B cell (primary cell): ENCODE data around the gene RBBP8NL. TPM values are rescaled to one million over a fixed set of nuclear protein-coding genes. Genes with fewer than 3 reads are reported as not detected.

Experiments used
- ATAC-seq: fragments of 200-7000 bp; cut with Tn5 transposase; one replicate; pipeline ENCODE4 v1.10.0; 2021; ENCODE audit warnings: low read depth, mild to moderate bottlenecking, moderate number of reproducible peaks, moderate library complexity
- CTCF ChIA-PET: fragments of 350-600 bp; sonication (Branson Sonifier 250); formaldehyde crosslinking; loops from one replicate; lab custom pipeline; 2021; ENCODE audit warnings: antibody characterized with exemption, inconsistent platforms; lab: Charles Lee
- POLR2A ChIA-PET: fragments of 350-600 bp; sonication (Branson Sonifier 250); formaldehyde crosslinking; loops from one replicate; lab custom pipeline; 2021; ENCODE audit warnings: antibody characterized with exemption; lab: Charles Lee
- DNase-seq: peaks from one replicate; pipeline ENCODE4 v3.0.0; 2013
- H2AFZ ChIP-seq: 2 replicates; pipeline ENCODE4 v1.6.1; 2012; ENCODE audit warnings: mild to moderate bottlenecking, low read depth, low read length; ENCODE audit not compliant: insufficient read depth, poor library complexity, severe bottlenecking
- H3K27ac ChIP-seq, 2 donors: 1 replicate in 1 of 2; 2 replicates in 1 of 2; pipeline ENCODE4 v1.5.1; 2012 to 2013; ENCODE audit warnings: low read length in 2 of 2, mild to moderate bottlenecking in 2 of 2, moderate library complexity in 1 of 2
- H3K27me3 ChIP-seq, 4 experiments: fragments of 200-600 bp in 1 of 4; sonication (generic) in 1 of 4; replicated peaks in 1 of 4; 1 replicate in 2 of 4; 2 replicates in 2 of 4; pipeline versions ENCODE4 v1.6.1 to v1.7.0; 2013 to 2016; ENCODE audit warnings: low read length in 3 of 4, mild to moderate bottlenecking in 2 of 4, mixed read lengths in 1 of 4, moderate library complexity in 1 of 4; ENCODE audit not compliant: insufficient read depth in 4 of 4, control insufficient read depth in 3 of 4; ENCODE audit errors: control extremely low read depth in 1 of 4
- H3K36me3 ChIP-seq, 2 experiments: replicated peaks in 1 of 2; 1 replicate in 1 of 2; 2 replicates in 1 of 2; pipeline versions ENCODE4 v1.6.1 to v1.7.1; 2013; ENCODE audit warnings: low read length in 1 of 2; ENCODE audit not compliant: insufficient read depth in 2 of 2, control insufficient read depth in 1 of 2; ENCODE audit errors: control extremely low read depth in 1 of 2, extremely low read depth in 1 of 2
- H3K4me1 ChIP-seq, 2 donors: fragments of 200-600 bp in 1 of 2; sonication (generic) in 1 of 2; 1 replicate in 1 of 2; 2 replicates in 1 of 2; pipeline versions ENCODE4 v1.5.1 to v1.6.1; 2013 to 2017; ENCODE audit warnings: low read length in 2 of 2; ENCODE audit not compliant: control insufficient read depth in 2 of 2, insufficient read depth in 2 of 2
- H3K4me2 ChIP-seq: replicated peaks from 2 replicates; pipeline ENCODE3; 2012; ENCODE audit warnings: mild to moderate bottlenecking, low read depth, low read length; ENCODE audit not compliant: poor library complexity, severe bottlenecking
- H3K4me3 ChIP-seq, 5 experiments: fragments of 200-600 bp in 1 of 5; sonication (generic) in 1 of 5; 1 replicate in 3 of 5; 2 replicates in 2 of 5; pipeline versions ENCODE4 v1.5.1 to v1.7.0; 2011 to 2016; ENCODE audit warnings: low read length in 4 of 5, mild to moderate bottlenecking in 4 of 5, low read depth in 2 of 5, control low read depth in 1 of 5, moderate library complexity in 1 of 5; ENCODE audit not compliant: insufficient read depth in 1 of 5; ENCODE audit errors: control extremely low read depth in 1 of 5, extremely low read depth in 1 of 5
- H3K79me2 ChIP-seq: fragments of 200-600 bp; sonication (generic); one replicate; pipeline ENCODE4 v1.6.0; 2016; ENCODE audit warnings: low read length; ENCODE audit not compliant: control insufficient read depth, insufficient read depth
- H3K9ac ChIP-seq: fragments of 200-600 bp; sonication (generic); 2 replicates; pipeline ENCODE4 v1.6.1; 2017; ENCODE audit warnings: mild to moderate bottlenecking, low read length, moderate library complexity
- H3K9me3 ChIP-seq, 3 donors: one replicate each; pipeline versions ENCODE4 v1.6.1 to v1.7.1; 2013; ENCODE audit warnings: low read length in 2 of 3; ENCODE audit not compliant: control insufficient read depth in 2 of 3, insufficient read depth in 1 of 3; ENCODE audit errors: control extremely low read depth in 1 of 3
- H4K20me1 ChIP-seq: 2 replicates; pipeline ENCODE4 v1.6.0; 2012; ENCODE audit warnings: mild to moderate bottlenecking, low read length; ENCODE audit not compliant: insufficient read depth, control insufficient read depth, poor library complexity, severe bottlenecking
- H3K27ac Mint-ChIP-seq: one replicate; pipeline ENCODE4 v1.8.0; 2021; ENCODE audit warnings: mixed read lengths
- H3K27me3 Mint-ChIP-seq: one replicate; pipeline ENCODE4 v1.8.0; 2021; ENCODE audit warnings: mixed read lengths
- H3K4me1 Mint-ChIP-seq: one replicate; pipeline ENCODE4 v1.8.0; 2021; ENCODE audit warnings: mixed read lengths
- H3K4me3 Mint-ChIP-seq: one replicate; pipeline ENCODE4 v1.8.0; 2021; ENCODE audit warnings: mixed read lengths
- H3K9me3 Mint-ChIP-seq: one replicate; pipeline ENCODE4 v1.8.0; 2022; ENCODE audit warnings: mixed read lengths; ENCODE audit not compliant: insufficient read depth
- CTCF ChIP-seq: fragments of 200-600 bp; IDR thresholded peaks from one replicate; pipeline ENCODE4 v1.8.0; 2022; ENCODE audit warnings: antibody characterized with exemption, mild to moderate bottlenecking
- EZH2 ChIP-seq: IDR thresholded peaks from 2 replicates; pipeline ENCODE4 v1.6.1; 2012; ENCODE audit warnings: borderline replicate concordance, low read depth, mild to moderate bottlenecking, moderate library complexity, low read length; ENCODE audit not compliant: insufficient read depth, poor library complexity, severe bottlenecking
- WGBS: methylation state at CpG from one replicate; pipeline ENCODE4 v1.1.5; 2013; ENCODE audit warnings: missing lambda C conversion rate; ENCODE audit not compliant: insufficient coverage; 5-methylcytosine and 5-hydroxymethylcytosine counted together
- intact Hi-C: fragments of 100-400 bp; cut with micrococcal nuclease; formaldehyde crosslinking; loops from one replicate; pipeline ENCODE4 v1.10.0; 2022
- polyA plus RNA-seq: library from polyadenylated mRNA; depleted of rRNA; stranded (reverse); fragments of >200 nt; gene quantifications from 2 replicates; pipeline ENCODE4 v1.2.3, GENCODE V29; 2012
- total RNA-seq, 2 donors: library from RNA; stranded (reverse); fragments of 120-200 nt in 1 of 2; gene quantifications; 1 replicate in 1 of 2; 2 replicates in 1 of 2; pipeline versions ENCODE4 v1.2.3 to v1.2.4, GENCODE V29; 2013 to 2022

RBBP8NL gene
- total and polyA plus RNA-seq, 2 donors (not counting 1 experiment from before 2014, with no cell fraction given): not detected

GRCh38 chr20:62392621-62393334, 34.6 kb downstream of the RBBP8NL start:
- no peak overlapping the region for H3K27ac Mint-ChIP-seq

More at GRCh38 chr20:62392621-62393334, 34.6 kb downstream of the RBBP8NL start:
- no peak overlapping the region for H3K4me2 ChIP-seq
- Mint-ChIP-seq H3K9me3 (no peaks in the 10 kb centered on the region), H3K4me3 (no peak overlapping the region), H3K4me1 (peaks cover 13% of the 10 kb centered on the region), H3K27me3 (no peaks in the 10 kb centered on the region)
- H3K9me3 ChIP-seq: no peaks in the 10 kb centered on the region
- ChIA-PET POLR2A (interaction anchor here (1.1 kb wide), 1 partner anchor 401 kb away, joined by 4 read pairs; no protein-coding TSS in a partner anchor), CTCF (interaction anchor here (1.5 kb wide), 1 partner anchor 10 kb away, joined by 7 read pairs; no protein-coding TSS in a partner anchor)
- no peak overlapping the region for H3K27ac ChIP-seq
- H3K4me3 ChIP-seq: no peak overlapping the region
- no peak overlapping the region for H3K9ac ChIP-seq
- intact Hi-C loops: no loop called here
- peaks cover 38% of the 10 kb centered on the region for H4K20me1 ChIP-seq
- no peak overlapping the region for H2AFZ ChIP-seq
- H3K27me3 ChIP-seq: no peaks in the 10 kb centered on the region
- peaks cover 2 to 38% of the 10 kb centered on the region in 2 experiments for H3K36me3 ChIP-seq
- no peak for DNase-seq
- no peak for ATAC-seq
- TF ChIP-seq CTCF (no peak), EZH2 (no peak)
- H3K4me1 ChIP-seq: peaks cover 8 to 9% of the 10 kb centered on the region in 2 donors
- peaks cover 19% of the 10 kb centered on the region for H3K79me2 ChIP-seq
- 96% methylated on average over 18 of the region's 21 CpGs for WGBS
